Measurements from ENCODE around the gene MND1. TPM values are rescaled to one million over a fixed set of nuclear protein-coding genes. Genes with fewer than 3 reads are reported as not detected.

The MND1 gene
- total RNA-seq, 2 experiments from 2014 or later, result 59.4 to 101 TPM

DNA sequence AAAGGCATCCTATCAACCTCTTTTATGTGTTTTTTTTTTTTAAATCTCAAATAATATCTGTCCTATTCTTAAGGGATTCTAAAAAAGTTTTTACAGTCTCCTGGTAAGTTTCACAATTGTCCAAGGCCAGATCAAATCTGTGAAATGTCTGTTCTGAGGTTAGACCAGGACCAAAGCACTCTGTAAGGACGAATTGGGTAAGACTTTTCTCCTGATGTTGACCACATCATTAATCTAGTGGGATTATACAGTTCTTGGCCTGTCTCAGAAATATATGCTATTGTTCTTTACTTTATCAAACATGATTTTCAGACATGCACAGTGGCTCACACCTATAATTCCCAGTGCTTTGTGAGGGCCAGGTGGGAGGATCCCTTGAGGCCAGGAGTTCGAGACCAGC is 75.9 kb downstream of the MND1 start:
- ChIA-PET POLR2A (interaction anchor here (0.6 to 1.2 kb wide), 5 partner anchors 17 to 337 kb away, joined by 3 to 7 read pairs (median 3); partner anchors contain the start of gene TMEM131L), CTCF (ENCODE audit: unreplicated experiment) (no interaction called here)
- H3K79me2 ChIP-seq (ENCODE audit: insufficient read depth, low read depth, low read length), result no peaks in the 10 kb centered on the region; the same call in 1 of the 2 replicates
- H4K20me1 ChIP-seq (ENCODE audit: insufficient read depth, low read length), result no peaks in the 10 kb centered on the region
- peak overlapping the region; percentile 82 for H3K27ac ChIP-seq (ENCODE audit: low read depth, low read length, poor library complexity, severe bottlenecking)
- BruUV-seq (replicated peaks), result no TSS peak
- TF ChIP-seq, protein P1, sequence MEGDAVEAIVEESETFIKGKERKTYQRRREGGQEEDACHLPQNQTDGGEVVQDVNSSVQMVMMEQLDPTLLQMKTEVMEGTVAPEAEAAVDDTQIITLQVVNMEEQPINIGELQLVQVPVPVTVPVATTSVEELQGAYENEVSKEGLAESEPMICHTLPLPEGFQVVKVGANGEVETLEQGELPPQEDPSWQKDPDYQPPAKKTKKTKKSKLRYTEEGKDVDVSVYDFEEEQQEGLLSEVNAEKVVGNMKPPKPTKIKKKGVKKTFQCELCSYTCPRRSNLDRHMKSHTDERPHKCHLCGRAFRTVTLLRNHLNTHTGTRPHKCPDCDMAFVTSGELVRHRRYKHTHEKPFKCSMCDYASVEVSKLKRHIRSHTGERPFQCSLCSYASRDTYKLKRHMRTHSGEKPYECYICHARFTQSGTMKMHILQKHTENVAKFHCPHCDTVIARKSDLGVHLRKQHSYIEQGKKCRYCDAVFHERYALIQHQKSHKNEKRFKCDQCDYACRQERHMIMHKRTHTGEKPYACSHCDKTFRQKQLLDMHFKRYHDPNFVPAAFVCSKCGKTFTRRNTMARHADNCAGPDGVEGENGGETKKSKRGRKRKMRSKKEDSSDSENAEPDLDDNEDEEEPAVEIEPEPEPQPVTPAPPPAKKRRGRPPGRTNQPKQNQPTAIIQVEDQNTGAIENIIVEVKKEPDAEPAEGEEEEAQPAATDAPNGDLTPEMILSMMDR (conservative IDR thresholded peaks at IDR 0.05; ENCODE audit: low read length), result no peak
- no peak for TF ChIP-seq EZH2phosphoT487 (IDR thresholded peaks at IDR 0.05; ENCODE audit: borderline replicate concordance, low read depth, low read length)
- H2AFZ ChIP-seq (ENCODE audit: low read length), result peak overlapping the region; percentile 83; the same call in 1 of the 2 replicates
- intact Hi-C loops (cut with micrococcal nuclease; ENCODE audit: unreplicated experiment), result no loop called here
- no peak overlapping the region for H3K4me3 ChIP-seq (ENCODE audit: low read depth, low read length, poor library complexity, severe bottlenecking)
- H3K9me3 ChIP-seq (ENCODE audit: low read length), result no peaks in the 10 kb centered on the region
- peaks cover 29% of the 10 kb centered on the region for H3K36me3 ChIP-seq (ENCODE audit: insufficient read depth, low read length)
- H3K4me1 ChIP-seq (ENCODE audit: insufficient read depth, low read length, poor library complexity, severe bottlenecking), result peaks cover 58% of the 10 kb centered on the region
- DNase-seq (ENCODE audit: low spot score), result no peak
- H3K4me2 ChIP-seq (ENCODE audit: low read length), result peak overlapping the region; percentile 82
- H3K9me2 ChIP-seq (ENCODE audit: insufficient read depth, low read length), result no peaks in the 10 kb centered on the region

DNA sequence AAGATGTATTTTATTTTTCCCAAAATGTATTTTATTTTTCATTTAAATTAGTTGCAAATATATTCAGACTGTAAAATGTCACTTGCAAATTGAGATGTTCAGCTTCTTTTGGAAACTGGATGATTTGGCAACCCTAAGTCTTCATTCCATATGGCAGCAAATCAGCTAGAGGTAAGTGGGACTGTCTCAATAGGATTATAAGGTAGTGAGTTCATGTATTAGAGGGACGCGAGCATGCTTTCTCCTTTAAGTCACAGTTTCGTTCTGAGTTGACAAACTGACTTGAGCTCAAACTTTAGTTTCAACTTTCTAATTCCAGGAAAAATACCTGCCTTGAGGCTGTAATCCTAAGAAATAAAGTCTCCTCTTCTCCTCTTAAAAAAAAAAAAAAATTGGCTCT is 77.5 kb downstream of the MND1 start:
- CTCF ChIA-PET (ENCODE audit: unreplicated experiment), result interaction anchor here (1.1 kb wide), 1 partner anchor 10 kb away, joined by 3 read pairs; no protein-coding TSS in a partner anchor
- Histone ChIP-seq H3K4me2 (ENCODE audit: low read length) (no peak overlapping the region), H2AFZ (ENCODE audit: low read length) (no peak overlapping the region), H3K9me2 (ENCODE audit: insufficient read depth, low read length) (no peaks in the 10 kb centered on the region), H3K4me3 (ENCODE audit: low read depth, low read length, poor library complexity, severe bottlenecking) (no peak overlapping the region), H4K20me1 (ENCODE audit: insufficient read depth, low read length) (no peaks in the 10 kb centered on the region), H3K36me3 (ENCODE audit: insufficient read depth, low read length) (peaks cover 15% of the 10 kb centered on the region), H3K9me3 (ENCODE audit: low read length) (no peaks in the 10 kb centered on the region; the same call in 1 of the 2 replicates), H3K4me1 (ENCODE audit: insufficient read depth, low read length, poor library complexity, severe bottlenecking) (peaks cover 61% of the 10 kb centered on the region), H3K27ac (ENCODE audit: low read depth, low read length, poor library complexity, severe bottlenecking) (no peak overlapping the region), H3K79me2 (ENCODE audit: insufficient read depth, low read depth, low read length) (no peaks in the 10 kb centered on the region; the same call in 1 of the 2 replicates)
- TF ChIP-seq, protein P1 (conservative IDR thresholded peaks at IDR 0.05; ENCODE audit: low read length), result no peak
- TF ChIP-seq EZH2phosphoT487 (IDR thresholded peaks at IDR 0.05; ENCODE audit: borderline replicate concordance, low read depth, low read length), result no peak
- POLR2A ChIA-PET, result interaction anchor here (0.6 to 1.2 kb wide), 5 partner anchors 31 to 230 kb away, joined by 3 to 5 read pairs (median 4); no protein-coding TSS in a partner anchor
- BruUV-seq (replicated peaks), result no TSS peak
- no peak for DNase-seq (ENCODE audit: low spot score)
- intact Hi-C loops (cut with micrococcal nuclease; ENCODE audit: unreplicated experiment), result no loop called here

Measured in OCI-LY7 (cell line).